ENCODE results near the gene SSC5D. TPM values are rescaled to one million over a fixed set of nuclear protein-coding genes. Genes with fewer than 3 reads are reported as not detected.

Gene SSC5D
- total and polyA plus RNA-seq, 9 of the 15 experiments (the other 6 are each of a cell fraction or from before 2014, with no cell fraction given), result 0.04 to 0.71 (median 0.14) TPM; not detected in 2

DNA sequence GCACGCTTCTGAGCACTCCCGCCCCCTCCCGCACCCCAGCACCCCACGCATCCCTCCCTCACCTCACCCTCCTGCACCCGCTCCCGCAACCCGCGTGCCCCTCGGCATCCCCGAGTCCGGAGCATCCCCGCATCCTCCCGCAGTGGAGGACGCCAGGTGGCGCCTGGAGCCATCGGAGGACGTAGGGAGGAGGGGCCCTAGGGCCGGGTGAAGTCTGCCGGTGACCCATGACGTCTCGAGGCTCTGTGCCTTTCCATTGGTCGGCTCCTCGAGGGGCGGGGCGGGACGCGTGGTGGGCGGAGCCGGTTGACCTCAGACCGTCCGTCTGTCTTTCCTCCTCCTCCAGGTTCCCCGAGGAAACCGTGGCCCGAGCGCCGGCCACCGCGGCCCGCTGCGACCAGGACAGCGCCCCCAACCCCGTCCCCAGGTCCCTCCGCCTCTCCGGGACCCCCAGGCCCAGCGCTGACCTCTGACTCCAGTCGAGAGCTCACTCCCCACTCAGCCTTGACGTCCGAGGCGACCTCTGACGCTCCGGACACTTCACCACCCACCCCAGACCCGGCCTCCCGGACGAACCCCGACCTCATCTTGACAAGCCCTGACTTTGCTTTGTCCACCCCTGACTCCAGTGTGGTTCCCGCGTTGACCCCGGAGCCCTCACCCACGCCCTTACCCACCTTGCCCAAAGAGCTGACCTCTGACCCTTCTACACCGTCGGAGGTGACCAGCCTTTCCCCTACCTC, 28.8 kb downstream of the SSC5D start (continued):
- TF ChIP-seq KAT2B (IDR thresholded peaks at IDR 0.05; ENCODE audit: low read depth, low read length) (no peak), TBL1XR1 (IDR thresholded peaks at IDR 0.05; ENCODE audit: low read length in 2 of 2) (peak in 1 of 2 experiments; percentile 74; a peak in 2 of 4 replicates), COPS2 (conservative IDR thresholded peaks at IDR 0.05) (no peak), ZNF282 (CRISPR knock-in tag; IDR thresholded peaks at IDR 0.05) (no peak), ZNF143 (CRISPR knock-in tag; IDR thresholded peaks at IDR 0.05) (peak; percentile 45; the same call in 1 of the 2 replicates), RCOR1 (IDR thresholded peaks at IDR 0.05; ENCODE audit: borderline replicate concordance in 1 of 2, low read depth in 2 of 2, low read length in 2 of 2) (peak in 1 of 2 experiments; percentile 83; a peak in 2 of 4 replicates)
- TF ChIP-seq, protein P1, sequence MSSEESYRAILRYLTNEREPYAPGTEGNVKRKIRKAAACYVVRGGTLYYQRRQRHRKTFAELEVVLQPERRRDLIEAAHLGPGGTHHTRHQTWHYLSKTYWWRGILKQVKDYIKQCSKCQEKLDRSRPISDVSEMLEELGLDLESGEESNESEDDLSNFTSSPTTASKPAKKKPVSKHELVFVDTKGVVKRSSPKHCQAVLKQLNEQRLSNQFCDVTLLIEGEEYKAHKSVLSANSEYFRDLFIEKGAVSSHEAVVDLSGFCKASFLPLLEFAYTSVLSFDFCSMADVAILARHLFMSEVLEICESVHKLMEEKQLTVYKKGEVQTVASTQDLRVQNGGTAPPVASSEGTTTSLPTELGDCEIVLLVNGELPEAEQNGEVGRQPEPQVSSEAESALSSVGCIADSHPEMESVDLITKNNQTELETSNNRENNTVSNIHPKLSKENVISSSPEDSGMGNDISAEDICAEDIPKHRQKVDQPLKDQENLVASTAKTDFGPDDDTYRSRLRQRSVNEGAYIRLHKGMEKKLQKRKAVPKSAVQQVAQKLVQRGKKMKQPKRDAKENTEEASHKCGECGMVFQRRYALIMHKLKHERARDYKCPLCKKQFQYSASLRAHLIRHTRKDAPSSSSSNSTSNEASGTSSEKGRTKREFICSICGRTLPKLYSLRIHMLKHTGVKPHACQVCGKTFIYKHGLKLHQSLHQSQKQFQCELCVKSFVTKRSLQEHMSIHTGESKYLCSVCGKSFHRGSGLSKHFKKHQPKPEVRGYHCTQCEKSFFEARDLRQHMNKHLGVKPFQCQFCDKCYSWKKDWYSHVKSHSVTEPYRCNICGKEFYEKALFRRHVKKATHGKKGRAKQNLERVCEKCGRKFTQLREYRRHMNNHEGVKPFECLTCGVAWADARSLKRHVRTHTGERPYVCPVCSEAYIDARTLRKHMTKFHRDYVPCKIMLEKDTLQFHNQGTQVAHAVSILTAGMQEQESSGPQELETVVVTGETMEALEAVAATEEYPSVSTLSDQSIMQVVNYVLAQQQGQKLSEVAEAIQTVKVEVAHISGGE (CRISPR knock-in tag; IDR thresholded peaks at IDR 0.05), result peak in 1 of 3 experiments; percentile 87; a peak in 2 of 6 replicates
- TF ChIP-seq, protein P2, sequence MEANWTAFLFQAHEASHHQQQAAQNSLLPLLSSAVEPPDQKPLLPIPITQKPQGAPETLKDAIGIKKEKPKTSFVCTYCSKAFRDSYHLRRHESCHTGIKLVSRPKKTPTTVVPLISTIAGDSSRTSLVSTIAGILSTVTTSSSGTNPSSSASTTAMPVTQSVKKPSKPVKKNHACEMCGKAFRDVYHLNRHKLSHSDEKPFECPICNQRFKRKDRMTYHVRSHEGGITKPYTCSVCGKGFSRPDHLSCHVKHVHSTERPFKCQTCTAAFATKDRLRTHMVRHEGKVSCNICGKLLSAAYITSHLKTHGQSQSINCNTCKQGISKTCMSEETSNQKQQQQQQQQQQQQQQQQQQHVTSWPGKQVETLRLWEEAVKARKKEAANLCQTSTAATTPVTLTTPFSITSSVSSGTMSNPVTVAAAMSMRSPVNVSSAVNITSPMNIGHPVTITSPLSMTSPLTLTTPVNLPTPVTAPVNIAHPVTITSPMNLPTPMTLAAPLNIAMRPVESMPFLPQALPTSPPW (CRISPR knock-in tag; IDR thresholded peaks at IDR 0.05), result peak; percentile 93
- TF ChIP-seq, protein P3, sequence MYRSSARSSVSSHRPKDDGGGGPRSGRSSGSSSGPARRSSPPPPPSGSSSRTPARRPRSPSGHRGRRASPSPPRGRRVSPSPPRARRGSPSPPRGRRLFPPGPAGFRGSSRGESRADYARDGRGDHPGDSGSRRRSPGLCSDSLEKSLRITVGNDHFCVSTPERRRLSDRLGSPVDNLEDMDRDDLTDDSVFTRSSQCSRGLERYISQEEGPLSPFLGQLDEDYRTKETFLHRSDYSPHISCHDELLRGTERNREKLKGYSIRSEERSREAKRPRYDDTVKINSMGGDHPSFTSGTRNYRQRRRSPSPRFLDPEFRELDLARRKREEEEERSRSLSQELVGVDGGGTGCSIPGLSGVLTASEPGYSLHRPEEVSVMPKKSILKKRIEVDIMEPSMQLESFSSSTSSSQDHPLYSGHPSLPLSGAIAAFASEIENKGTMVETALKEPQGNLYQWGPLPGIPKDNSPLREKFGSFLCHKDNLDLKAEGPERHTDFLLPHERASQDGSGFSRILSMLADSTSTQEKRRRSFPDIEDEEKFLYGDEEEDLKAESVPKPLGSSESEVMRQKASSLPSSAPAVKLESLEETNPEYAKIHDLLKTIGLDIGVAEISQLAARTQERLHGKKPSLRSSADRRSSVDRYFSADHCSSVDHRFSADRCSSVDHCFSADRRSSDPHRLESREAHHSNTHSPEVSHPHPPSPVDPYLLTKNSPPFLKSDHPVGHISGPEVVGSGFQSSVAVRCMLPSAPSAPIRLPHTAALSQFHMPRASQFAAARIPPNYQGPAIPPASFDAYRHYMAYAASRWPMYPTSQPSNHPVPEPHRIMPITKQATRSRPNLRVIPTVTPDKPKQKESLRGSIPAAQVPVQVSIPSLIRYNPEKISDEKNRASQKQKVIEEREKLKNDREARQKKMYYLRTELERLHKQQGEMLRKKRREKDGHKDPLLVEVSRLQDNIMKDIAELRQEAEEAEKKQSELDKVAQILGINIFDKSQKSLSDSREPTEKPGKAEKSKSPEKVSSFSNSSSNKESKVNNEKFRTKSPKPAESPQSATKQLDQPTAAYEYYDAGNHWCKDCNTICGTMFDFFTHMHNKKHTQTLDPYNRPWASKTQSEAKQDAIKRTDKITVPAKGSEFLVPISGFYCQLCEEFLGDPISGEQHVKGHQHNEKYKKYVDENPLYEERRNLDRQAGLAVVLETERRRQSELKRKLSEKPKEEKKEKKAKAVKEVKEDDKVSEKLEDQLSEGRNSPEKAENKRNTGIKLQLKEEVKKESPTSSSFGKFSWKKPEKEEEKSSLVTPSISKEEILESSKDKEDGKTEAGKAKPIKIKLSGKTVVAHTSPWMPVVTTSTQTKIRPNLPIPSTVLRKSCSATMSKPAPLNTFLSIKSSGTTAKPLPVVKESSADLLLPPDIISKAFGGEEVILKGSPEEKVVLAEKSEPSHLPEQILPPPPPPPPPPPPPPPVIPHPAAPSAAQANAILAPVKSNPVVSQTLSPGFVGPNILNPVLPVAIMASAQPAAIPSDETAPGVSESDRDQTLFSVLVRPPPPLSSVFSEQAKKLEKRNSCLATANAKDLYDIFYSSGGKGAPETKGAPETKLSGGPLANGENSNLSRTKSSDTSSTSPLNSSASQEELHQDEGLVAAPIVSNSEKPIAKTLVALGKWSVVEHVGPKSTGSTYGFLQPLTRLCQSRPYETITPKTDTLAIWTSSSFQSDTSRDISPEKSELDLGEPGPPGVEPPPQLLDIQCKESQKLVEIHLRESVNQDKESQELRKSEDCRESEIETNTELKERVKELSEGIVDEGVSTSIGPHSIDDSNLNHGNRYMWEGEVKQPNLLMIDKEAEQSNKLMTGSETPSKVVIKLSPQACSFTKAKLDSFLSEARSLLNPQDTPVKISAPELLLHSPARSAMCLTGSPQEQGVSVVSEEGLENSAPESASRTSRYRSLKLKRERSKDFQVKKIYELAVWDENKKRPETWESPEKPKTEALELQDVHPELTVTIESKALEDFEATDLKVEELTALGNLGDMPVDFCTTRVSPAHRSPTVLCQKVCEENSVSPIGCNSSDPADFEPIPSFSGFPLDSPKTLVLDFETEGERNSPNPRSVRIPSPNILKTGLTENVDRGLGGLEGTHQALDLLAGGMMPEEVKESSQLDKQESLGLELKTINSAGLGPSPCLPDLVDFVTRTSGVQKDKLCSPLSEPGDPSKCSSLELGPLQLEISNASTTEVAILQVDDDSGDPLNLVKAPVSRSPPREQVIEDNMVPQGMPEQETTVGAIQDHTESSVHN (IDR thresholded peaks at IDR 0.05; ENCODE audit: borderline replicate concordance in 1 of 2, low read depth in 1 of 2), result no peak
- TF ChIP-seq, protein P4, sequence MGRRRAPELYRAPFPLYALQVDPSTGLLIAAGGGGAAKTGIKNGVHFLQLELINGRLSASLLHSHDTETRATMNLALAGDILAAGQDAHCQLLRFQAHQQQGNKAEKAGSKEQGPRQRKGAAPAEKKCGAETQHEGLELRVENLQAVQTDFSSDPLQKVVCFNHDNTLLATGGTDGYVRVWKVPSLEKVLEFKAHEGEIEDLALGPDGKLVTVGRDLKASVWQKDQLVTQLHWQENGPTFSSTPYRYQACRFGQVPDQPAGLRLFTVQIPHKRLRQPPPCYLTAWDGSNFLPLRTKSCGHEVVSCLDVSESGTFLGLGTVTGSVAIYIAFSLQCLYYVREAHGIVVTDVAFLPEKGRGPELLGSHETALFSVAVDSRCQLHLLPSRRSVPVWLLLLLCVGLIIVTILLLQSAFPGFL (CRISPR knock-in tag; IDR thresholded peaks at IDR 0.05), result no peak
